ENCODE results near the gene HDAC10. TPM values are rescaled to one million over a fixed set of nuclear protein-coding genes. Genes with fewer than 3 reads are reported as not detected.

The HDAC10 gene
- total RNA-seq, 1 donor from 2014 or later, result 52.4 TPM

GRCh38 chr22:50270666-50271394, 19.8 kb upstream of the HDAC10 start:
- no peak for DNase-seq (ENCODE audit: low spot score)

DNA sequence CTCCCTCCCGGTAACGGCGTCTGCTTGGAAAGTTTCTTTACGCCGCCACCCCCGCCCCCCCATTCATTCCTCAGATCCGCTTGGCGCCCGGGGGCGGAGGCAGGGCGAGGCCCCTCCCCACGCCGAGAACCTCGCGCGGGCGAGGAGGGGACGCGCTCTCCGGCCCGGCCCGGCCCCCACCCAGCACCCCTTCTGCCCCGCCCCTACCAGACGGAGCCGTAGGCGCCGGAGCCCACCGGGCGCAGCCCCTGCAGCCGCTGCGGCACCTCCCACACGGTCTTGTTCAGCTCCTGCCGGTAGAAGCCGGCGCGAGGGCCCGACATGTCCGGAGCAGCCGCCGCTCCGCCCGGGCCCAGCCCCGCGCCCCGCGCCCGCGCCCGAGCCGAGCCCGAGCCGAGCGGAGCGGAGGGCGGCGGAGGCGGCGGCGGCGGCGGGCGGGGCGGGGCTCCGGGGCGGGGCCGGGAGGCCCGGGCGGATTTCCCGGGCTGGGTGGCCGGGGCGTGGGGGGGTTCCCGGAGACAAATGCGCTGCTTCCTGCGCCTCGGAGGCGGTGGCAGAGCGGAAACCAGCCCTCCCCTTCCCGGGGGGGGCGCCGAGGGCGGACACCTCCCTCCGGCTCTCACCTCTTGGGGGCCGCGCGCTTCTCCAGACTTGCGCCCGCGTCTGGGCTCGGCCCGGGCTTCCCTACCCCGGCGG, 19.1 kb upstream of the HDAC10 start, which contains the start of gene MAPK11:
Gene MAPK11, minus strand, starts transcription at position 411 of the 696 bp plus-strand sequence. Its CDS starts 88 bp downstream, at position 323.
- DNase-seq (ENCODE audit: low spot score), result no peak

DNA sequence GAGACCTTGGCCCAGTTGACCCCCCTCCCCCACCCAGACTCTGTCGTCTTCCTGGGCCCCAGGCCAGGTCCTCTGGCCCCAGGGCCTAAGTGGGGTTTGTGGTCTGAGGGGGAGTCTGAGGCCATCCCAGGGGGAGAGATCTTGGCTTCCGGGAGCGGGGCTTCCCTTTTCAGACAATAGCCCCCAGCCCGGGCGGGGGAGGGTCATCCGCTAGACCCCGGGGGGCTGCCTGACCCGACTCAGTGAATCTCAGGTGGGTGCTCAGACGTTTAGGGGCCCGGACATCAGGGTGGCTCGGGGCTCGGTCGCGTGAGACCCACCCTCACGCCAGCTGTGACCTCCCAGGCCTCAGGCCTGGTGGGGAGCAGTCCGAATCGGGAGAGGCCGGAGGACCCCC, 18.5 kb upstream of the HDAC10 start:
- no peak for DNase-seq (ENCODE audit: low spot score)

DNA sequence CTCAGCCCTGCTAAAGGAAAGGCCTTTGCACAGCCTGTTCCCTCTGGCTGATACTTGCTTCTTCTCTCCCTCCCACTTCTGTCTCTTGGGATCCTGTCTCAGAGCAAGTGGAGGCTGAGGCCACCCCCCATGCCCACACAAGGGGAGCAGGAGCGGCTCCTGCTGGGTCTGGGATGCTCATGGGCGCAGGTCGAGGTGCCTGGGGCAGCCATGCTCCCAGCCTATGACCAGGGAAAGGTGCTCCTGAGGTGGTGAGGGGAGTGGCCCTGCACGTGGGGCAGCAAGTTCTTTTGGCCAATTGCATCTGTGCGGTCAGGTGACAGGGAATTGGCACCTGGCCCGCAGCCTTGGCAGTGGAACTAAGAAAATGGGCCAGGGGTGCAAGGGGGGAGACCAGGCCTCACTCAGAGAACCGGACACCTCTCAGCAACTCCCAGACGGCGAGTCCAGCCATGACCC, 17.6 kb upstream of the HDAC10 start:
- no peak for DNase-seq (ENCODE audit: low spot score)

DNA sequence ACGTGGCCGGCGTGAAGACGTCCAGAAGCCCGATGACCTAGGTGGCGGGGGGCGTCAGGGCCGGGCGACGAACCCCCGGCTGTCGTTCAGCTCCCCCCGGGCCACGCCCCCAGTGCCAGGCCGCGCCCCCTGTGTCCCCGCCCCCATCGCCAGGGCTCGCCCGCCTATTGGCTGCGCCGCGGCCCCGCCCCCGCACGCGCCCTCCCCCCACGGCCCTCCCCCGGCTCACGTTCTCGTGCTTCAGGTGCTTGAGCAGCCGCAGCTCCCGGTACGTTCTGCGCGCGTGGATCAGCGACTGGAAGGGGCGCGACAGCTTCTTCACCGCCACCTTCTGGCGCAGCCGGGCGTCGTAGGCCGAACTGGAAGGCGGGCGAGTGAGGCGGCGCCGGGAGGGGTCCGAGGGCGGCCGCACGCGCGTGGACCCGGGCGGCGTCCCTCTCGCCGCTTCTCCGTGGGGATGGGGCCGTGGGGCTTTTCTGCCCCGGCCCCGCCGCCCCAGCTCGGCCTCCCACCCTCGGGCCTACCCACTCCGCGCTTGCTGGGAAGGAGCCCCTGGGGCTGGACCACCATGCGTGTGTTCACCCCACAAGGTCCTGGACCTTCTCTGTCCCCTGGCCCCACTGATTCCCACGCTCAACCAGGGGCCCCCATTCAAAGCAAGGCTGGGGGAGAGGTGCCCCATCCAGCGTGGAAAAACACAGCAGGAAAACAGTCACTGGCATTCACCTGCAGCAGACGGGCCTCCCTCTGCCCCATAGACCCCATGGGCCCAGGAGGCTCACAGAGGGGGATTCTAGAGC, 16.7 kb upstream of the HDAC10 start:
- peak; percentile 70 for DNase-seq (ENCODE audit: low spot score)

DNA sequence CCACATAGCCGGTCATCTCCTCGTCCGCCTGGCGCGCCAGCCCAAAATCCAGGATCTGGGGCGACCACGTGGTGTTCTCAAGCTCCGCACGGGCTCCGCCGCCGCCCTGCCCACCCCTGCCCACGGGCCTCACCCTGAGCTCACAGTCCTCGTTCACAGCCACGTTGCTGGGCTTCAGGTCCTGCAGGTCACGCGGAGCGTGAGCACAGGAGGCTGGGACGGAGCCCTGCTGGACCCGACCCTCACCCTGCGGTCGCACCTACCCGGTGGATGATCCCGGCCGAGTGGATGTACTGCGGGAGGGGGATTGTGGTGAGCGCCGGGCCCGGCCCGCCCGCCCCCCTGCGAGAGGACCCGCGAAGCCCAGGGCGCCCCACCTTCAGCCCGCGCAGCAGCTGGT, 15.9 kb upstream of the HDAC10 start:
- no peak for DNase-seq (ENCODE audit: low spot score)

- no peak for DNase-seq (ENCODE audit: low spot score)
These were observed 14.0 kb upstream of the HDAC10 start for GRCh38 chr22:50264946-50265669.

DNA sequence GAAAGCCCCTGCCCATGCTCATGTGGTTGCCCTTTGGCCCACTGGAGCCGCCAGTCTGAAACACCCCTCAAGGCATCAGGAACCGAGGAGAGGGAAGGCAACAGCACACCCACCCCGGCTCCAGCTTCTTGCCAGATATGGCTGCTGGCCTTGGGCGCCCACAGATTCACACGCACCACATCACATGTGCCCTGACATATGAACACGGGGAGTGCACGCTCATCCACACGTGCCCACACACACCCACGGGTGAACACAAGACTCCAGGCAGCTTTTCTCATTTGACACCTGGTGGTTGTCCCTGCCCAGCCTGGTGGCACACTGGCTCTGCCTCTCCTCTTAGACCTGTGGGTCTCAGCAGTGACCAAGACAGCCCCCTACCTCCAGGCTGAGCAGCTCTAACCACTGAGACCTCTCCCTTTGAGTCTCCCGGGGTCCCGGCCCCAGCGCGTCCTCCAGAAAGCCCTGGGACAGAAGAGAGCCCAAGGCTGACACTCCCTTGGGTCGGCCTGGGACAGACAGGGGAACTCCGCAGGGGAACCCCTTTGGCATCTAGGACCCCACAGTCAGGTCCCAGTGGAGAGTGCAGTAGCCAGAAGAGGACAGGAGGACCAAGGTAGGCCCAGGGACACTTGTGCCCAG, 13.2 kb upstream of the HDAC10 start:
- no peak for DNase-seq (ENCODE audit: low spot score)

DNA sequence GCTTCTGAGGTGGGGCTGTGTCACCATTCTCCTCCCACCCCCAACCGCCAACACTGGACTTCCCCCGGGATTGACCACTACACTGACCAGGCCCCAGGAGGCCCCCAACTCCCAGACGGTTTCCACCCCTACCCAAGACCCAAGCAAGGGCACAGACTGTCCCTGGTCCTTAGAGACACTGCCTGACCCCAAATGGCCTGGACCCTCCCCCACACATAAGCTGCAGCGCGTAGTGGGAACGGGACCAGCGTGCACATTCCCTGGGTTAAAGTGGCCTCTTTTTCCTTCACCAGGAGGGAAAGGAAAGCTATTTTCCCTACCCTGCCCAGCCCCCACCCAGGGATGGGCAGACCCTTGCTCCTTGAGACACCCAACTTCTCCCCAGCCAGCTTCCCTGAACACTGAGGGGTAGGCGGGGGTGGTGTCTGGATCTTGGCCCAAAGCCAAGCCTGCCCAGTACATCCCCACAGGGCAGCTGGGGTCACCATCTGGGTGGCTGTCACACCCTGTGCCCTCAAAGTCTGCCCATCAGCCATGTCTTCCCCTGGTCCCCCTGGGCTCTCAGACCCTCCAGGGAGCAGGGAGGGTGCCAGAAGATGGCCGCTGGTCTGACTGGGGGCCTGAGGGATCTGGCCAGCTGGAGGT, 12.0 kb upstream of the HDAC10 start:
- no peak for DNase-seq (ENCODE audit: low spot score)

GRCh38 chr22:50262460-50262911, 11.4 kb upstream of the HDAC10 start:
- DNase-seq (ENCODE audit: low spot score), result no peak

DNA sequence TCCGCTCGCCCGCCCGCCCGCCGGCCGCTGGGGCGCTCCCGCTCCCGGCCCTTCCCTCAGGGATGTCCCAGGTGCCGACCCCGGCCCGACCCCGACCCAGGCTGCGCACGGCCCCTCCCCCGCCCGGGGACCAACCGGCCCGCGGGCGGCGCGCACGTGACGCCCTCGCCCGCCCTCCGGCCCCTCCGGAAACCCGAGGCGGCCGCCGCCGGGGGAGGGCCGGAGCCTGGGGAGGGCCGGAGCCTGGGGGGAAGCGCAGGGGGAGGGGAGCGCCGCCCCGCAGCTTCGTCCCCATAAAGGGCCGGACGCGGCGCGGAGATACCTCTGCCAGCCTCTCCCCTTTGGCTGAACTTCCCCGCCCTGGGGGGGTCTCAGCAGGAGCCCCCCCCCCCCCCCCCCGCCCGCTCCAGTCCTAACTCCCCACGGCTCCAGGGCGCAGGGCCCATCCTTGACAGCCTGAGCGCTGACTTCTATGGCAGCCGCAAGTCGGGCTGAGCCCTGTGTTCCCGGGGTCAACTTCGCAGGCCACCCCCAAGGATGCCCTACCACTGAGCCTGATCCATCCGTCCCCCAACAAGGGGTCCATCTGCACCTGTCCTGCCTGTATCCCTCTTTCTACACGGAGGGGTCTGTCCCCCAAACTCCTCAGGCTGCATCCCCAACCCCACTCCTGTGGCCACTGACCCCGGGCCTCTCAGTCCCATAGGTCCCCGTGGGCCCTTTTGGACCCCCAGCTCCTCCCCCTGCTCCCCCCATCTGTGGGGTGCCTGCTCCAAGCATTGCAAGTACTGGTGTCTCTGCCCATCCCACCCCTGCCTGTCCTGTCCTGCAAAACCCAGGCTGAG, 10.8 kb upstream of the HDAC10 start, which contains the start of gene MAPK12:
Gene MAPK12, minus strand, starts transcription at position 69 of the 845 bp plus-strand sequence. CDS start 174 bp downstream, outside the sequence.
- DNase-seq (ENCODE audit: low spot score), result no peak

DNA sequence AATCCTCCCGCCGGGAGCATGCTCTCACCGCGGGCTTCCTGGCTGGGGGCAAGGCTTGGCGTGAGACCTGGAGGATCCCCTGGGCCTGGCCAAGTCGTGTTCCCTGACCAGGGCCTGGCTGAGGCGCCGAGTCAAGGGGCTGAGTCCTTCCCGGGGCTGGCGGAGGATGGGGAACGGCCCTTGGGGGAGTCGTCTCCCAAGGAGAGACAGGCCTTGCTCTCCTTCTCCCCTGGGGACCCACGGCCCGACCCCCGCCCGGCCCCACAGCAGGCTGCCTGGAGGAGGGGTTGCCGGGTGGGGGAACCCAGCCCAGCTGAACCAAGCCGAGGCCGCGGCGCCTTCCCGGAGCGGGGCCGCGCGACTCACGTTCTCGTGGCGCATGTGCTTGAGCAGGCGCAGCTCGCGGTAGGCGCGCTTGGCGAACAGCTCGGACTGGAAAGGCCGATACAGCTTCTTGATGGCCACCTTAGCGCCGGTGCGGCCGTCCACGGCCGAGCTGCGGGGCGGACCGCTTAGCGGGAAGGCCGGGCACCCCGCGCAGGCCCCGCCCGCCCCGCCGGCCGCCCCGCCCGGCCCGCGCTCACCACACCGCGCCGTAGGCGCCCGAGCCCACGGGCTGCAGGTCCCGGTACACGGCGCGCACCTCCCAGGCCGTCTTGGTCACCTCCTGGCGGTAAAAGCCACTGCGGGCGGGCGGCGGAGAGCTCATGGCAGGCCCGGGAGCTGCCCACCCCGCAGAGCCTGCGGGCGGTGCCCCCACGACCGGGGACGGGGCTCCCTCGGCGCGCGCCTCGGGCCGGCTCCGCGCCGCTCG, 9.9 kb upstream of the HDAC10 start:
- DNase-seq (ENCODE audit: low spot score), result no peak

- DNase-seq (ENCODE audit: low spot score), result no peak
These were observed 9.4 kb upstream of the HDAC10 start for GRCh38 chr22:50260434-50260800.

DNA sequence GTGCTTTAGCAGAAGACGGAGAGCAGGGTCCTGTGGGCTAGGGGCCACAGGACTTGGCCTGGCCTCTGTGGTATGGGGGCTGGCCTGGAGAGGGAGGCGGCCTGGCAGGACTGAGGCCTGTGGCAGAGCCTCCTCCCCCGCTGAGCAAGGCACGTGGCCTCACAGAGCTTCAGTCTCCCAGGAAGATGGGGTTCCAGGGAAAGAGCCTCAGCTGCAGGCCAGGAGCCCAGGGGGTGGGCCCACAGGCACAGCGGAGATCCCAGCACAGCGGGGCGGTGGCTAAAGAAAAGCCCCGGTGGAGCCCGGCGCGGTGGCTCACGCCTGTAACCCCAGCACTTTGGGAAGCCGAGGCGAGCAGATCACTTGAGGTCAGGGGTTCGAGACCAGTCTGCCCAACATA, 8.2 kb upstream of the HDAC10 start:
- no peak for DNase-seq (ENCODE audit: low spot score)

DNA sequence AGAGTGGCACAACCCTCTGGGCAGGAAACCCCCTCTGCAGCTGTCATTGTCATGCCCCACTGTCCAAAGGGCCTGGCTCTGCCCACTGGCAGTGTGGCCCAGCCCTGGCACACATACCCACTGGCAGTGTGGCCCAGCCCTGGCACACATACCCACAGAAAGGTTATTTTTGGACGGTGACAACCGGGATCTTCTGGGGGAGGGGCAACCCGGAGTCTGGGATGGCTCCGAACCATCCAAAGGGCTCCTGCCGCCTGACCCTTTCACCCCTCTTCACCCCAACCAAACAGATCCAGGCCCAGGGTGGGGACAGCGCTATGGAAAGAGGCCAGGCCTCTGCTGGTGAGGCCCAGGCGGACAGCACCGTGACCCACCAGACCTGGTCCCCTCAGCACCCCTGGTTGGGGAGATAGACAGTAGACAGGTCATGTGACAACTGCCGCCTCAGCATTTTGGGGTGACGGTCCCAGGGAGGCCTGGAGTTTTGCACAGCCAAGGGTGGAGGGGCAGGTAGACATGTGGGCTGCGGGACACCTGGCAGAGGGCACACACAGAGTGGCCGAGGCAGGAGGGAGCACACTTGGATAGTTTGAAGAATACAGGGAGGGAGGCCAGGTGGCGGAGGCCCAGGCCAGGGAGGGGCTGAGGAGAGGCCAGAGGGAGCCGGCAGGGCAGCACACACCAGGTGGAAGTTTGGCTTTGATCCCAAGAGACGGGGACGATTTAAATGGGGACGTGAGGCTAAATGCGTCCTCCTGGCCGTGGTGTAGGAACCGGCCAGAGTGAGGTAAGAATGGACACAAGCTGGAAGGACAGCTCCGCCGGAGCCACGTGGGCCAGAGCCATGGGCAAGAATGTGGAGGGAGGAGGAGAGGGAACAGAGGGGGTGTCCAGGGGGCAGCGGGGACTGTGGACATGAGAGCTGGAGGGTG, 7.6 kb upstream of the HDAC10 start:
- DNase-seq (ENCODE audit: low spot score), result no peak

GRCh38 chr22:50257451-50258360, 6.6 kb upstream of the HDAC10 start:
- no peak for DNase-seq (ENCODE audit: low spot score)

Measured in ureter (tissue), 1 donor.